ENCODE results near the gene UGP2. TPM values are rescaled to one million over a fixed set of nuclear protein-coding genes. Genes with fewer than 3 reads are reported as not detected.

Gene UGP2
- total and polyA plus RNA-seq, 2 of the 4 experiments (the other 2 are of a cell fraction), result 45.0 to 58.8 TPM

- Histone ChIP-seq H4K91ac (ENCODE audit: insufficient read depth, low read depth, low read length) (no peak overlapping the region), H2AK9ac (replicated peaks; ENCODE audit: low read depth, low read length, poor library complexity) (no peak overlapping the region), H4K8ac (ENCODE audit: low read depth in 2 of 2, low read length in 2 of 2) (no peak overlapping the region), H3K9ac (ENCODE audit: low read depth, low read length) (no peak overlapping the region), H3K18ac (ENCODE audit: low read depth, low read length) (no peak overlapping the region), H3K4me2 (ENCODE audit: low read depth, low read length) (no peak overlapping the region), H3K79me1 (ENCODE audit: low read depth in 1 of 2, low read length in 2 of 2) (peaks cover 3 to 4% of the 10 kb centered on the region in 2 experiments; a peak in 2 of 4 replicates), H3K14ac (replicated peaks; ENCODE audit: low read depth, low read length) (no peak overlapping the region), H4K5ac (ENCODE audit: low read depth, low read length) (no peak overlapping the region), H2AFZ (replicated peaks; ENCODE audit: low read length, poor library complexity) (no peak overlapping the region), H3K27ac (ENCODE audit: insufficient read depth, low read length) (no peak overlapping the region), H4K20me1 (ENCODE audit: insufficient read depth, low read length) (no peaks in the 10 kb centered on the region), H3K9me3 (ENCODE audit: control insufficient read depth, insufficient read depth, low read length) (no peaks in the 10 kb centered on the region), H2BK120ac (ENCODE audit: low read depth, low read length) (no peak overlapping the region), H3K27me3 (ENCODE audit: control insufficient read depth, insufficient read depth, low read length) (no peaks in the 10 kb centered on the region), H3K4me3 (ENCODE audit: insufficient read depth, low read depth, low read length) (no peak overlapping the region), H2BK20ac (ENCODE audit: low read depth, low read length) (no peak overlapping the region), H3K56ac (ENCODE audit: extremely low read depth, insufficient read depth, low read length) (no peak overlapping the region), H2AK5ac (ENCODE audit: low read depth, low read length) (no peak overlapping the region), H3K4ac (ENCODE audit: low read depth, low read length) (no peak overlapping the region), H3K36me3 (ENCODE audit: control insufficient read depth, insufficient read depth, low read length) (peaks cover 18% of the 10 kb centered on the region; the same call in 1 of the 2 replicates), H2BK15ac (ENCODE audit: low read depth, low read length) (no peak overlapping the region), H3K23ac (ENCODE audit: low read depth, low read length) (no peak overlapping the region), H3K4me1 (ENCODE audit: control insufficient read depth, insufficient read depth, low read length) (peaks cover 2% of the 10 kb centered on the region; the same call in 1 of the 2 replicates), H3K9me1 (ENCODE audit: insufficient read depth, low read length) (no peaks in the 10 kb centered on the region), H2BK5ac (ENCODE audit: low read depth, low read length, poor library complexity, severe bottlenecking) (no peak overlapping the region)
- DNase-seq, result no peak
- WGBS, 2 experiments (ENCODE audit: extremely low coverage in 2 of 2, insufficient read length in 1 of 2), result no CpG with 5 or more reads among the region's 1 CpG
- no peak for ATAC-seq (ENCODE audit: low read depth)
- POLR2A ChIA-PET (ENCODE audit: unreplicated experiment), result no interaction called here
- no TSS peak for BruUV-seq (replicated peaks)
- dilution Hi-C loops (cut with HindIII; ENCODE audit: low sequenced_read_pairs, unreplicated experiment), result no loop called here
- CTCF ChIA-PET, result no interaction called here
- in situ Hi-C loops (cut with MboI; ENCODE audit: low sequenced_read_pairs), result no loop called here
- TF ChIP-seq ELK1 (IDR thresholded peaks at IDR 0.05; ENCODE audit: borderline replicate concordance, low read depth, low read length), result no peak
- no peak for TF ChIP-seq POLR2A (IDR thresholded peaks at IDR 0.05; ENCODE audit: low read depth, low read length)
- TF ChIP-seq FOS (IDR thresholded peaks at IDR 0.05; ENCODE audit: low read depth, low read length), result no peak
- TF ChIP-seq RAD21 (IDR thresholded peaks at IDR 0.05; ENCODE audit: low read length), result no peak
- no peak for TF ChIP-seq CHD1 (IDR thresholded peaks at IDR 0.05; ENCODE audit: low read depth, low read length)
- no peak for TF ChIP-seq BHLHE40 (IDR thresholded peaks at IDR 0.05; ENCODE audit: low read depth, low read length)
- TF ChIP-seq MAZ (IDR thresholded peaks at IDR 0.05; ENCODE audit: borderline replicate concordance, low read depth, low read length), result no peak
- no peak for TF ChIP-seq CEBPB (IDR thresholded peaks at IDR 0.05; ENCODE audit: low read depth, low read length)
- TF ChIP-seq RCOR1 (IDR thresholded peaks at IDR 0.05; ENCODE audit: insufficient replicate concordance, low read length), result no peak
- no peak for TF ChIP-seq SMC3 (IDR thresholded peaks at IDR 0.05; ENCODE audit: low read depth, low read length)
- TF ChIP-seq NFE2L2 (IDR thresholded peaks at IDR 0.05; ENCODE audit: low read depth, low read length), result no peak
- no peak for TF ChIP-seq RFX5 (IDR thresholded peaks at IDR 0.05; ENCODE audit: low read depth, low read length)
- no peak for TF ChIP-seq CTCF (conservative IDR thresholded peaks at IDR 0.05; ENCODE audit: low read depth, low read length)
- no peak for TF ChIP-seq MAFK (IDR thresholded peaks at IDR 0.05; ENCODE audit: low read depth, low read length)
- intact Hi-C loops (cut with micrococcal nuclease), result no loop called here
Observed at GRCh38 chr2:63894167-63894566, 52.5 kb downstream of the UGP2 start.
